K562 (cell line): ENCODE measurements around the gene FYB2. TPM values are rescaled to one million over a fixed set of nuclear protein-coding genes. Genes with fewer than 3 reads are reported as not detected.

Source experiments
- ATAC-seq: fragments of 200-7000 bp; cut with Tn5 transposase; 3 replicates; pipeline ENCODE4 v1.9.1; 2020; ENCODE audit warnings: moderate library complexity
- BruUV-seq: library from RNA; stranded (reverse); fragments of 400-500 nt; replicated peaks from 2 replicates; lab custom pipeline; 2021; lab: Mats Ljungman, UMichigan
- CTCF ChIA-PET: fragments of 300-600 bp; formaldehyde crosslinking; extraction: SDS; loops from one replicate; lab custom pipeline; 2021; ENCODE audit warnings: low intra/inter-chr PET ratio; lab: Yijun Ruan, JAX
- POLR2A ChIA-PET: fragments of 300-600, 350-650 bp; sonication (Branson Sonifier 250); formaldehyde crosslinking; extraction: SDS; loops from one replicate; lab custom pipeline; 2021; ENCODE audit warnings: antibody characterized with exemption, inconsistent platforms; lab: Yijun Ruan, JAX
- DNase-seq, 4 experiments: peaks; one replicate each; pipeline versions ENCODE4 v3.0.0 to v3.0.0-alpha.2; 2011 to 2018; ENCODE audit warnings: low spot score in 3 of 4, mixed read lengths in 3 of 4; ENCODE audit errors: extremely low read depth in 1 of 4
- FAIRE-seq: peaks from 2 replicates; lab custom pipeline; 2011; peaks lifted over from hg19 to GRCh38; lab: Jason Lieb, UNC
- H2AFZ ChIP-seq: 2 replicates; pipeline ENCODE4 v1.6.0; 2011; ENCODE audit warnings: low read depth, low read length, control low read depth, inconsistent platforms
- H3K27ac ChIP-seq: fragments of 200-600 bp; 3 replicates; pipeline ENCODE4 v1.8.0; 2011; ENCODE audit warnings: low read depth, mild to moderate bottlenecking, control low read depth, inconsistent platforms, low read length, moderate library complexity, mixed read lengths; ENCODE audit errors: extremely low read depth
- H3K27me3 ChIP-seq, 2 experiments: fragments of 300-600 bp in 1 of 2; 2 replicates in 1 of 2; 3 replicates in 1 of 2; pipeline versions ENCODE4 v1.6.0 to v1.8.0; 2011; ENCODE audit warnings: inconsistent platforms in 2 of 2, low read length in 2 of 2, mild to moderate bottlenecking in 1 of 2, mixed read lengths in 1 of 2, moderate library complexity in 1 of 2; ENCODE audit not compliant: control insufficient read depth in 2 of 2, insufficient read depth in 2 of 2
- H3K36me3 ChIP-seq: fragments of 300-600 bp; 3 replicates; pipeline ENCODE4 v1.8.0; 2011; ENCODE audit warnings: mild to moderate bottlenecking, low read length, inconsistent platforms; ENCODE audit not compliant: control insufficient read depth, insufficient read depth
- H3K4me1 ChIP-seq, 2 experiments: fragments of 200-600 bp in 1 of 2; replicated peaks in 1 of 2; 2 replicates in 1 of 2; 3 replicates in 1 of 2; pipeline versions ENCODE4 v1.5.1 to v1.8.0; 2011; ENCODE audit warnings: inconsistent platforms in 2 of 2, low read length in 2 of 2, mild to moderate bottlenecking in 1 of 2, mixed read lengths in 1 of 2, moderate library complexity in 1 of 2; ENCODE audit not compliant: control insufficient read depth in 2 of 2, insufficient read depth in 2 of 2
- H3K4me2 ChIP-seq: 2 replicates; pipeline ENCODE4 v1.6.1; 2011; ENCODE audit warnings: low read length, control low read depth, inconsistent platforms, mixed read lengths; ENCODE audit not compliant: insufficient read depth
- H3K4me3 ChIP-seq: fragments of 200-600 bp; sonication (generic), shearing (Covaris generic); 2 replicates; pipeline ENCODE4 v1.5.1; 2016; ENCODE audit warnings: control low read depth, inconsistent platforms
- H3K79me2 ChIP-seq: fragments of 200-600 bp; 3 replicates; pipeline ENCODE4 v1.8.0; 2011; ENCODE audit warnings: low read length, inconsistent platforms; ENCODE audit not compliant: control insufficient read depth, insufficient read depth
- H3K9ac ChIP-seq, 2 experiments: 2 replicates each; pipeline versions ENCODE4 v1.6.0 to v1.6.1; 2011; ENCODE audit warnings: low read depth in 2 of 2, low read length in 2 of 2, control low read depth in 1 of 2, inconsistent platforms in 1 of 2, mild to moderate bottlenecking in 1 of 2, mixed read lengths in 1 of 2; ENCODE audit not compliant: insufficient read depth in 1 of 2
- H3K9me1 ChIP-seq: one replicate; pipeline ENCODE4 v1.6.0; 2011; ENCODE audit warnings: inconsistent platforms, mild to moderate bottlenecking, low read length, moderate library complexity; ENCODE audit not compliant: control insufficient read depth, insufficient read depth
- H3K9me3 ChIP-seq: replicated peaks from 2 replicates; pipeline ENCODE4 v1.5.1; 2011; ENCODE audit warnings: low read depth, low read length, inconsistent platforms; ENCODE audit not compliant: control insufficient read depth, insufficient read depth
- H4K20me1 ChIP-seq: replicated peaks from 2 replicates; pipeline ENCODE4 v1.6.1; 2011; ENCODE audit warnings: low read length, inconsistent platforms, mixed read lengths; ENCODE audit not compliant: control insufficient read depth, insufficient read depth
- GABPB2 ChIP-seq: fragments of 250-450 bp; sonication (Bioruptor Pico); conservative IDR thresholded peaks from 2 replicates; pipeline ENCODE4 v1.5.1; 2021; ENCODE audit warnings: mild to moderate bottlenecking
- GTF2E2 ChIP-seq: fragments of 200-800 bp; sonication (Bioruptor generic); IDR thresholded peaks from 2 replicates; pipeline ENCODE4 v1.6.1; 2016; ENCODE audit warnings: missing genetic modification characterization, missing compliant biosample characterization
- LCOR ChIP-seq: sonication (generic); formaldehyde crosslinking; IDR thresholded peaks from 2 replicates; pipeline ENCODE4 v1.8.0; 2022; ENCODE audit warnings: mild to moderate bottlenecking, missing genetic modification reagents
- PML ChIP-seq: IDR thresholded peaks from 2 replicates; pipeline ENCODE4 v1.6.1; 2012; ENCODE audit warnings: low read length, inconsistent platforms
- ZFP1 ChIP-seq: fragments of 450-650 bp; formaldehyde crosslinking; IDR thresholded peaks from 2 replicates; pipeline ENCODE4 v1.4.0; 2020; ENCODE audit warnings: mild to moderate bottlenecking, mixed read lengths
- ZNF41 ChIP-seq: fragments of 250-450 bp; sonication (Bioruptor Pico); conservative IDR thresholded peaks from 2 replicates; pipeline ENCODE4 v1.4.0; 2020; ENCODE audit warnings: mild to moderate bottlenecking
- WGBS: fragments of 100-300 bp; shearing (Covaris generic); methylation state at CpG from one replicate; pipeline ENCODE4 v1.1.6; 2016; ENCODE audit warnings: low coverage, mixed read lengths; ENCODE audit not compliant: insufficient coverage; ENCODE audit errors: missing lambda C conversion rate; 5-methylcytosine and 5-hydroxymethylcytosine counted together
- in situ Hi-C: fragments of 300-500 bp; cut with MboI; formaldehyde crosslinking; loops from 4 replicates; pipeline ENCODE4 v1.15.0; 2018; ENCODE audit warnings: inconsistent platforms, mixed read lengths
- intact Hi-C: fragments of 100-400 bp; cut with micrococcal nuclease; formaldehyde crosslinking; loops from 2 replicates; pipeline ENCODE4 v1.14.2; 2022
- polyA plus RNA-seq, 8 experiments: library from polyadenylated mRNA; depleted of rRNA in 4 of 8; stranded (reverse) in 5 of 8; unstranded in 3 of 8; fragments of >200 nt; fragmentation: Nextera tagmentation in 2 of 8; fragmentation: Illumina TruSeq in 1 of 8; extraction: Ambion mirVana in 2 of 8; extraction: Trizol in 1 of 8; gene quantifications; 2 replicates each; pipeline versions ENCODE4 v1.2.1 to v1.2.3, GENCODE V29; 2011 to 2014; ENCODE audit warnings: inconsistent platforms in 1 of 8, missing spikeins in 1 of 8
- total RNA-seq, 7 experiments: library from RNA; depleted of rRNA in 6 of 7; stranded (reverse); fragments of >200 nt in 6 of 7; fragmentation: Illumina TruSeq in 2 of 7; extraction: Trizol in 2 of 7; gene quantifications; 2 replicates each; pipeline versions ENCODE4 v1.2.1 to v1.2.3, GENCODE V29; 2011 to 2021; ENCODE audit warnings: low replicate concordance in 1 of 7
- TF ChIP-seq, protein P1 (sequence below): fragments of 250-450 bp; sonication (Bioruptor Pico); IDR thresholded peaks from 2 replicates; pipeline ENCODE4 v1.6.1; 2021; ENCODE audit warnings: mild to moderate bottlenecking

The FYB2 gene
- total and polyA plus RNA-seq, 9 of the 15 experiments (the other 6 are each of a cell fraction or from before 2014, with no cell fraction given), result not detected

GRCh38 chr1:56844545-56845136 lies 25.4 kb upstream of the FYB2 start (continued):
- TF ChIP-seq, protein P1, sequence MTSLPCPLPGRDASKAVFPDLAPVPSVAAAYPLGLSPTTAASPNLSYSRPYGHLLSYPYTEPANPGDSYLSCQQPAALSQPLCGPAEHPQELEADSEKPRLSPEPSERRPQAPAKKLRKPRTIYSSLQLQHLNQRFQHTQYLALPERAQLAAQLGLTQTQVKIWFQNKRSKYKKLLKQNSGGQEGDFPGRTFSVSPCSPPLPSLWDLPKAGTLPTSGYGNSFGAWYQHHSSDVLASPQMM (CRISPR knock-in tag), result no peak
- TF ChIP-seq LCOR (CRISPR knock-in tag) (no peak), ZFP1 (CRISPR knock-in tag) (no peak)
- TF ChIP-seq, all 486 proteins: peak for 0

- H3K9me3 ChIP-seq, result no peaks in the 10 kb centered on the region
- H3K36me3 ChIP-seq, result no peaks in the 10 kb centered on the region
- ChIA-PET POLR2A (interaction anchor here (0.7 kb wide), 1 partner anchor 838 kb away, joined by 3 read pairs; no protein-coding TSS in a partner anchor), CTCF (no interaction called here)
- no peak overlapping the region for H3K4me3 ChIP-seq
- in situ Hi-C loops, result loop anchor here (25.0 kb wide), 1 partner anchor 1194 kb away; no protein-coding TSS in a partner anchor
- no peaks in the 10 kb centered on the region for H3K4me1 ChIP-seq
- no peaks in the 10 kb centered on the region for H3K27me3 ChIP-seq
- no peak for FAIRE-seq
- no peak overlapping the region for H2AFZ ChIP-seq
- no peak for TF ChIP-seq GABPB2 (CRISPR knock-in tag)
- no peak for TF ChIP-seq ZNF41 (CRISPR knock-in tag)
- no peak for TF ChIP-seq GTF2E2 (tag)
- TF ChIP-seq PML, result no peak
- TF ChIP-seq, all 486 proteins: peak for 0
- Histone ChIP-seq H4K20me1 (no peaks in the 10 kb centered on the region; the same call in 1 of the 2 replicates), H3K4me2 (no peak overlapping the region), H3K9me1 (no peaks in the 10 kb centered on the region), H3K9ac (no peak overlapping the region), H3K27ac (no peak overlapping the region), H3K79me2 (no peaks in the 10 kb centered on the region)
- 0% methylated on average over 3 of the region's 3 CpGs for WGBS
- intact Hi-C loops, result no loop called here
- no peak for DNase-seq
- no TSS peak for BruUV-seq
- no peak for ATAC-seq
Observed at GRCh38 chr1:56843544-56843943, 24.3 kb upstream of the FYB2 start.
